Astrocyte (in vitro differentiated cells and primary cell): Measurements from ENCODE around the gene SUSD6. TPM values are rescaled to one million over a fixed set of nuclear protein-coding genes. Genes with fewer than 3 reads are reported as not detected.

ENCODE experiments used
- DNase-seq: peaks from one replicate; pipeline ENCODE4 v3.0.0-alpha.2; 2010; ENCODE audit warnings: low read depth
- FAIRE-seq: peaks from 2 replicates; lab custom pipeline; 2011; peaks lifted over from hg19 to GRCh38; lab: Jason Lieb, UNC
- H2AFZ ChIP-seq: 2 replicates; pipeline ENCODE4 v1.6.0; 2012; ENCODE audit warnings: low read depth, low read length, inconsistent platforms
- H3K27ac ChIP-seq: 2 replicates; pipeline ENCODE4 v1.5.1; 2011; ENCODE audit warnings: low read depth, low read length, inconsistent platforms
- H3K27me3 ChIP-seq: 2 replicates; pipeline ENCODE4 v1.6.0; 2011; ENCODE audit warnings: low read length, inconsistent platforms; ENCODE audit not compliant: insufficient read depth
- H3K36me3 ChIP-seq: 2 replicates; pipeline ENCODE4 v1.5.1; 2011; ENCODE audit warnings: low read length, inconsistent platforms; ENCODE audit not compliant: insufficient read depth
- H3K4me1 ChIP-seq: 2 replicates; pipeline ENCODE4 v1.5.1; 2011; ENCODE audit warnings: low read length, inconsistent platforms; ENCODE audit not compliant: insufficient read depth
- H3K4me2 ChIP-seq: 2 replicates; pipeline ENCODE4 v1.6.0; 2012; ENCODE audit warnings: low read length, inconsistent platforms
- H3K4me3 ChIP-seq: 2 replicates; pipeline ENCODE4 v1.5.1; 2011; ENCODE audit warnings: low read depth, mild to moderate bottlenecking, low read length, inconsistent platforms; ENCODE audit not compliant: insufficient read depth
- H3K79me2 ChIP-seq: 2 replicates; pipeline ENCODE4 v1.6.0; 2012; ENCODE audit warnings: mild to moderate bottlenecking, low read length, inconsistent platforms; ENCODE audit not compliant: insufficient read depth
- H3K9ac ChIP-seq: 2 replicates; pipeline ENCODE4 v1.6.0; 2012; ENCODE audit warnings: mild to moderate bottlenecking, low read length, inconsistent platforms
- H3K9me3 ChIP-seq: 2 replicates; pipeline ENCODE4 v1.5.1; 2012; ENCODE audit warnings: low read depth, mild to moderate bottlenecking, low read length, inconsistent platforms; ENCODE audit not compliant: insufficient read depth
- H4K20me1 ChIP-seq: 2 replicates; pipeline ENCODE4 v1.6.0; 2012; ENCODE audit warnings: low read length, inconsistent platforms; ENCODE audit not compliant: insufficient read depth
- H3K27ac Mint-ChIP-seq: one replicate; pipeline ENCODE4 v1.8.0; 2021; ENCODE audit warnings: mild to moderate bottlenecking, mixed read lengths; ENCODE audit not compliant: unreplicated experiment
- H3K27me3 Mint-ChIP-seq: one replicate; pipeline ENCODE4 v1.8.0; 2021; ENCODE audit warnings: low read depth, mixed read lengths; ENCODE audit not compliant: unreplicated experiment
- H3K36me3 Mint-ChIP-seq: one replicate; pipeline ENCODE4 v1.8.0; 2021; ENCODE audit warnings: low read depth, mixed read lengths; ENCODE audit not compliant: unreplicated experiment
- H3K4me1 Mint-ChIP-seq: one replicate; pipeline ENCODE4 v1.8.0; 2021; ENCODE audit warnings: low read depth, mixed read lengths; ENCODE audit not compliant: unreplicated experiment
- H3K4me3 Mint-ChIP-seq: one replicate; pipeline ENCODE4 v1.8.0; 2021; ENCODE audit warnings: mild to moderate bottlenecking, moderate library complexity, mixed read lengths; ENCODE audit not compliant: unreplicated experiment
- H3K9me3 Mint-ChIP-seq: one replicate; pipeline ENCODE4 v1.8.0; 2021; ENCODE audit warnings: mild to moderate bottlenecking, mixed read lengths; ENCODE audit not compliant: unreplicated experiment
- EZH2 ChIP-seq: IDR thresholded peaks from 2 replicates; pipeline ENCODE4 v1.6.1; 2012; ENCODE audit warnings: mild to moderate bottlenecking, low read length, inconsistent platforms; ENCODE audit not compliant: insufficient read depth
- total RNA-seq: library from RNA; stranded (reverse); gene quantifications from 2 replicates; pipeline ENCODE4 v1.2.1, GENCODE V29; 2021
- TF ChIP-seq, protein P1 (sequence below): IDR thresholded peaks from 2 replicates; pipeline ENCODE4 v1.5.1; 2011; ENCODE audit warnings: low read depth, mild to moderate bottlenecking, inconsistent platforms, low read length, moderate library complexity; ENCODE audit not compliant: insufficient read depth

SUSD6 gene
- total RNA-seq, 1 donor from 2014 or later, result 25.6 TPM

DNA sequence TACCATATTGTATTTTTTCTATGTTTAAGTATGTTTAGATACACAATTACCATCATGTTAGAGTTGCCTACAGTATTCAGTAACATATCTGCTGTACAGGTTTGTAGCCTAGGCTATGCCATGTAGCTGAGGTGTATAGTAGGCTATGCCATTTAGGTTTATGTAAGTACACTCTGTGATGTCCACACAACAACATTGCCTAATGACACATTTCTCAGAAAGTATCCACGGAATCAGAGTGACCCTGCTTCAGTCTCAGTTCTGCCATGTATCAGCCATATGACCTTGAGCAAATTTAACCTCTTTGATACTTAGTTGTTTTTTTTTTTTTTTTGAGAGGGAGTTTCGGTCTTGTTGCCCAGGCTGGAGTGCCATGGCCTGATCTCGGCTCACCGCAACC lies 12.7 kb downstream of the SUSD6 start:
- Histone ChIP-seq H3K4me3 (no peak overlapping the region), H3K9ac (no peak overlapping the region), H3K27ac (no peak overlapping the region), H3K4me2 (no peak overlapping the region), H2AFZ (no peak overlapping the region), H3K36me3 (no peaks in the 10 kb centered on the region), H3K27me3 (no peaks in the 10 kb centered on the region), H3K9me3 (no peaks in the 10 kb centered on the region), H4K20me1 (peaks cover 88% of the 10 kb centered on the region), H3K79me2 (peaks cover 94% of the 10 kb centered on the region), H3K4me1 (peaks cover 15% of the 10 kb centered on the region)
- H3K27ac Mint-ChIP-seq, result no peak overlapping the region
- H3K4me1 Mint-ChIP-seq, result peaks cover 38% of the 10 kb centered on the region
- FAIRE-seq (no peak), DNase-seq (no peak)
- TF ChIP-seq EZH2, result no peak
- TF ChIP-seq, protein P1, sequence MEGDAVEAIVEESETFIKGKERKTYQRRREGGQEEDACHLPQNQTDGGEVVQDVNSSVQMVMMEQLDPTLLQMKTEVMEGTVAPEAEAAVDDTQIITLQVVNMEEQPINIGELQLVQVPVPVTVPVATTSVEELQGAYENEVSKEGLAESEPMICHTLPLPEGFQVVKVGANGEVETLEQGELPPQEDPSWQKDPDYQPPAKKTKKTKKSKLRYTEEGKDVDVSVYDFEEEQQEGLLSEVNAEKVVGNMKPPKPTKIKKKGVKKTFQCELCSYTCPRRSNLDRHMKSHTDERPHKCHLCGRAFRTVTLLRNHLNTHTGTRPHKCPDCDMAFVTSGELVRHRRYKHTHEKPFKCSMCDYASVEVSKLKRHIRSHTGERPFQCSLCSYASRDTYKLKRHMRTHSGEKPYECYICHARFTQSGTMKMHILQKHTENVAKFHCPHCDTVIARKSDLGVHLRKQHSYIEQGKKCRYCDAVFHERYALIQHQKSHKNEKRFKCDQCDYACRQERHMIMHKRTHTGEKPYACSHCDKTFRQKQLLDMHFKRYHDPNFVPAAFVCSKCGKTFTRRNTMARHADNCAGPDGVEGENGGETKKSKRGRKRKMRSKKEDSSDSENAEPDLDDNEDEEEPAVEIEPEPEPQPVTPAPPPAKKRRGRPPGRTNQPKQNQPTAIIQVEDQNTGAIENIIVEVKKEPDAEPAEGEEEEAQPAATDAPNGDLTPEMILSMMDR, result no peak
- H3K4me3 Mint-ChIP-seq, result no peak overlapping the region
- peaks cover 1% of the 10 kb centered on the region for H3K36me3 Mint-ChIP-seq
- H3K27me3 Mint-ChIP-seq, result no peaks in the 10 kb centered on the region
- H3K9me3 Mint-ChIP-seq, result no peaks in the 10 kb centered on the region

DNA sequence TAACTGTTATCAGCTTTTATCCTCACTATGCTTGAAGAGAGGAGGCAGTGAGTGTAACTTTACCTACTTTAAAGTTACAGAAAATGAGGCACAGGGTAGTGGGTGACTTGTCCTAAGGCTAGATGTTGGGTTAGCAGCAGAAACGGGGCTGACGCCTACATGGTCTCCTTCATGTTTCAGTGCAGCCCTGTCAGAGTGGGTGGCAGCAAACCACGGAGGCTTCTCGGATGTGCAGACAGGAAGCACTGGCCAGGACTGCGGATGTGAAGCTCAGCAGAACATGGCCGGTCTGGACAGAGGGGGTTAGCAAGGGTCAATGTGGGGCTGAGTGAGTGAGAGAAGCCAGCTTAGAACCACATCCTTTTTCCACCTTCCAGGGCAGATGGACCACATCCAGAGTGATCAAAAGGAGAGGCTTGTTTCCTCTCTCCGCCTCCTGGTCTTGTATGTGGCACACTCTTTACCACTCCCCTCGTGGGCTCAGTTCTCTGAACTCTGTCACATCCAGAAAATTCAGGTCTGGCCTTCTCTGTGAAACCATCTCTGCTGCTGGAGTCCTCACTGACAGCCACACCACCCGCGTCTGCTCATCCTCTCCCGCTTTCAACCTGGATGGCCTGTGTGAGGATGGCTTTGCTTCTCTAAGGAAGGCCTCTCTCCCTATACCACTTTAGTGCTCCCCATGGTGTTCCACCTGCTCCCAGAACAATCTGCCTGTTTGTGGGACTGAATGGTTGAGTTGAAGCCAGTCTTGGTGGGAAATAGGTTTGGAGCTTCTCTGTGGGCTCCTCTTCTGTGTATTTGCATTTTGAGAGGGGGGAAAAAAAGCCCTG lies 14.1 kb downstream of the SUSD6 start:
- H3K9me3 Mint-ChIP-seq, result no peaks in the 10 kb centered on the region
- H3K27ac ChIP-seq, result no peak overlapping the region
- peaks cover 93% of the 10 kb centered on the region for H3K79me2 ChIP-seq

More for the DNA sequence above, 14.1 kb downstream of the SUSD6 start:
- TF ChIP-seq EZH2, result no peak
- TF ChIP-seq, protein P1, result no peak
- H2AFZ ChIP-seq, result peak overlapping the region; percentile 20
- DNase-seq, result peak; percentile 61
- H3K36me3 ChIP-seq, result no peaks in the 10 kb centered on the region
- Mint-ChIP-seq H3K27me3 (no peaks in the 10 kb centered on the region), H3K4me3 (peak overlapping the region; percentile 45), H3K36me3 (no peaks in the 10 kb centered on the region), H3K4me1 (peaks cover 37% of the 10 kb centered on the region), H3K27ac (peak overlapping the region; percentile 42)
- no peak overlapping the region for H3K4me3 ChIP-seq
- peaks cover 15% of the 10 kb centered on the region for H3K4me1 ChIP-seq
- H4K20me1 ChIP-seq, result peaks cover 88% of the 10 kb centered on the region
- peak overlapping the region; percentile 8 for H3K9ac ChIP-seq
- FAIRE-seq, result no peak
- no peaks in the 10 kb centered on the region for H3K9me3 ChIP-seq
- H3K4me2 ChIP-seq, result peak overlapping the region; percentile 56
- H3K27me3 ChIP-seq, result no peaks in the 10 kb centered on the region
